HG03103 (cell line): ENCODE measurements around the gene HS3ST1.

Experiments
- ATAC-seq: cut with Tn5 transposase; IDR thresholded peaks from one replicate; pipeline ENCODE4 v1.9.1; 2021; ENCODE audit warnings: low read depth; ENCODE audit not compliant: unreplicated experiment

Gene HS3ST1

GRCh38 chr4:11436084-11436483 is 7.4 kb upstream of the HS3ST1 start:
- no peak for ATAC-seq

GRCh38 chr4:11435557-11435956 is 6.9 kb upstream of the HS3ST1 start:
- ATAC-seq = no peak

DNA sequence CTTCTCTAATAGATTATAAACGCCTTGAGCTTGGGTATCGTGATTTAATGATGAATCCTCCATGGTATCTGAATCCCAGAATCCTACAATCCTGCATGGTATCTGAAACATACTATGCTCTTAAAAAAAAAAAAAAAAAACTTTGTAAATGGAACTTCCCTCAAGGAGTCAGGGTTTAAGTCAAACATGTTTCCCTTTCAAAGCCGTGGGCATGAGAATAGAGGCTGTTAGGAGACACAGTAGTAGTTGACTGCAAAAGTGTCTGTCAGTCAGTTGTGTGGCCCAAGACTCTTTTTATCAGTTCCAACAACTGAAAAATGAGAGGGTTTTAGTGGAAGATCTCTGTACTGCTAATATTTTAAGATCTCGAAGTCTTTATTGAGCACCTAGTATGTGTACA is 2.4 kb upstream of the HS3ST1 start:
- ATAC-seq = no peak

DNA sequence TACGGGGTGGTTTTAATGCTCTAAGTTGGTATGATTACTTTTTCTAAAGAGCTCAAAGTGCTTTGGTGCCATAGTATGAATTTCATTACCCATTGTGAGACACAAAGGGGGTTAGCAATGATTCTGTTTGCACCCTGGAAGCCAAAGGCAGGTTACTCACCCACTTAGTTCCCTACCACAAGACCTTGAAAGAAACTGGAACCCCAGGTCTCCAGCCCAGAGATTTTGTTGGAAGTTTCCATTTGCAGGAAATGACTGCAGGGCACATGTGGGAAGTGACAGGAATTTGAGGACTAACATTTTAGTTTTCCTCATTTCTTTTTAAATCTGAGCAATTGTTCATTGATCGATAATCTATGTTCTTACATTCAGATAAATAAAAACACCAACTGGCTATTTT is 1.8 kb upstream of the HS3ST1 start:
- no peak for ATAC-seq

DNA sequence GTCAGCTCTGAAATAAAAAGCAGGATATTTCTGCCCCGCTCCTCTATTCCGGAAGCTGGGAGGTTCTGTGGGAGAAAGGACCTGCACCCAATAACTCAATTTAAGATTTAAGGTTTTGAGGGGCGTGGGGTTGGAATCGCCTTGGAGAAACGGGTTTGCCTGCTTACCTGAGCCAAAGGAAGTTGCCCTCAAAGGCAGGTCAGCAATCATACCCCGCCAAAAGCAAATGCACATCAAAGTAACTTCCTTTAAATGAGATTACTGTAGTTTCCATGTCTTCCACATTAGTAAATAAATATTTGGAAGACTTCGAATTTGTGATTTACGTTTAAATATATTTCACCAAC is 978 bp upstream of the HS3ST1 start:
- no peak for ATAC-seq

- peak; percentile 62 for ATAC-seq
Observed at GRCh38 chr4:11428899-11429698, 405 bp upstream of the HS3ST1 start.

- no peak for ATAC-seq
Observed at GRCh38 chr4:11427121-11427996, 1.3 kb downstream of the HS3ST1 start.

DNA sequence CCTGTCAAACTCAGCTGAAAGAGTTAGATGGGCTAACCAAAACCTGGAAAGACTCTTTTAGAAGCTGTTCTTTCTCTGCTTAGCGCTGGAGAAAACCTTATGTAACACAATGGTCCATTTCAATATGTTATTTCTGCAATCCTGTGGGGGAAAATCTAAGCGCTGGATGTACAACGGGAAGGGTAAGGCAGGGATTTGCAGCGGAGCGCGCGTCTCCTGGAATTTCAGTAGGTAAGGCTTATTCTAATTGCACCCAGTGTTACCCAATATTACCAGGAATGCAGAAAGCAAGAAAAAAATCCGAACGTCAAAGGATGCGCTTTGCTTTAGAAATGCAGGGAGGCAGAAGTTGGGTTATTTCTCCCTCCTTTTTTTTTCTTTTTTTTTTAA is 2.0 kb downstream of the HS3ST1 start:
- ATAC-seq = no peak

GRCh38 chr4:11426003-11426402 is 2.7 kb downstream of the HS3ST1 start:
- ATAC-seq = no peak

DNA sequence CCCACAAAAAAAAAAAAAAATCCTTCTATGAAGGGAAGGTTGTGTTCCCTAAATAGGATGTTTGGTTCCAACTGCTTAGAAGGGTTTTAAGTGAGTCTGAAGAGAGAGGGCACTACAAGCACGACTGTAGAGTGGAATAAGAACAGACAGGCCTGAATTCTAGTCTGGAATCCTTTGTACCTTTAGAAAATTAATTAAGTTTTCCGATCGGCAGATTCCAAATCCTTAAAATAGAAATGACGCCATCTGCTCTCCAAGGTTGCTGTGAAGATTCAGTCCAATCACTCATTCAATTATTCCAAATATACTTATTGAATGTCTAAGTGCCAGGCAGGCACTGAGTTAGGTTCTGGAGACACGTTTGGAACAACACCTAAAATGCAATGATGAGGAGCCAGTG is 3.8 kb downstream of the HS3ST1 start:
- ATAC-seq = no peak

DNA sequence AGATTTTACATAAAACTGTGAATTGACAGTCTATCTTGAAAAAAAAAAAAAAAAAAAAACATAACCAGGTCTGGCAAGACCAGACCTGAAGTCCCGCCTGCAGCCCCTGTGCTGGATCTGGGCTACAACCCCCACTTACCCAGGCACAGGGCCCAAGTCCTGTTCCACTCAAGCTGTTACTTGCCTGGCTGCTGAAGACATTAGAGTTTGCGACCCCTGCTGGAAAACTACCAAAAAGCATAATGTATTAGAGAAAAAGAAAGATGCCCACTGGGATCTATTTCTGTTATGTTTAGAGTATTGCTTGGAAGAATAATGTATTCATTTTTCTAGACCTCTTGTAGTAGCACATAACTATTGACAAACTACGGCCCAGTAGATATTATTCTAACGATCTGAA is 4.7 kb downstream of the HS3ST1 start:
- peak; percentile 46 for ATAC-seq

- no peak for ATAC-seq
Observed at GRCh38 chr4:11423465-11423864, 5.2 kb downstream of the HS3ST1 start.

GRCh38 chr4:11421116-11421515 is 7.6 kb downstream of the HS3ST1 start:
- no peak for ATAC-seq

DNA sequence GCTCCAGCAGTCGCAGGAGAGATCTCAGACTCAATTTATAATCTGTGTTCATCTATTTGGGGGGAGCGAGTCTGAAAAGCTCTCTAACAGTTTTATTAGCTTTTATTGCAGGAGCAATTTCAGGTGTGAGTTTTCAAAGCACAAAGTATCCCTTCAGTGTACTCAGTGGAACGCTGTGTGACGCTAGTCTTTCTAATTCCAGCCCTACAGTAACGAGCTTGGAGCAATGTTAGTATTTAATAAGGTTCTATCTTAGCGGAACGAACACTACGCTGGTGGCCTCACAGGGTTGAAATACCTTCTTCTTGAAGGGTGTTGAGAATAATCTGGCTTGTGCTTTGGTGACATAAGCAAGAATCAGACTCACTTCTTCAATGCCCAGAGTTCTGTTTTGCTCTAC is 8.4 kb downstream of the HS3ST1 start:
- ATAC-seq = no peak

GRCh38 chr4:11418610-11419009 is 10.1 kb downstream of the HS3ST1 start:
- ATAC-seq = no peak

GRCh38 chr4:11416767-11417113 is 12.0 kb downstream of the HS3ST1 start:
- ATAC-seq = no peak

GRCh38 chr4:11416071-11416766 is 12.5 kb downstream of the HS3ST1 start:
- peak; percentile 26 for ATAC-seq

GRCh38 chr4:11415409-11416070 is 13.2 kb downstream of the HS3ST1 start:
- ATAC-seq = peak; percentile 65

DNA sequence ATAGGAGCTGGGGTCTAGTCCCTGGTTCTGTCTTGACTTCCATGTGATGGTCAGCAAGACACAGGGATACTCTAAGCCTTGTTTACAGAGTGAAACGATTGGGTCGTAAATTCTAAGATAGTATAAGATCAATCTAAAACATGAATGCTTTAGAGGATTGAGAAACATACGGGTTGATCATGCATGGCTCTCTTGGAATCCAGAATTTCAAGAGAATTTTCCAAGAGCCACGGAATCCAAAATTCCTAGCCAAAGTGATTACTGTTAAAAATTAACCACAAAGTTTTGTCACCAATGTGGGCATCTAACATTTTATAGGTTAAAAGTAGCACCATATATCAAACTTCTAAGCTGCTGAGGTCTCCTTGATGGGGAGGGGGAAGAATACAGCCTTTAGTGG is 16.5 kb downstream of the HS3ST1 start:
- no peak for ATAC-seq

DNA sequence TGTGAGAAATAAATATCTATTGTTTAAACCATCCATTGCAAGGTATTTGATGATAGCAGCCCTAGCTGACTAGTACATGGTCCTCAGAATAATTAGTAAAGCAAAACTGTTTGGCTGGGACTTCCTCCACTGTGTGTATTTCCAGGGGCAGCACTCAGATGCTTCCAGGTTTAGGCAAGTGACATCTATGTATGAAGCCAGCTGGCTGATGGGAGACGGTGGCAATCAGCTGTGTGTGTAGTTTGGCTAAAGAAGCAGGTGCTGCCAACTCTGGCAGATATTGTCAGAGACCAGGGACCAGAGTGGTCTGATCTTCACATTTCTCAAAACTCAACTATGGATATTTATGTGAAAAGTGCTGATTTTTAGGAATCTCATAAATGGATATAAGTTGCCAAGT is 19.1 kb downstream of the HS3ST1 start:
- no peak for ATAC-seq
